OCI-LY7 (cell line): ENCODE measurements around the gene PHLDB1.

Source experiments
- CTCF ChIP-seq: fragments of 200-600 bp; sonication (generic); conservative IDR thresholded peaks from 2 replicates; pipeline ENCODE4 v1.5.1; 2014; ENCODE audit warnings: mild to moderate bottlenecking, antibody characterized with exemption, low read length, moderate library complexity, mixed read lengths
- EZH2phosphoT487 ChIP-seq: fragments of 200-600 bp; sonication (generic); IDR thresholded peaks from 2 replicates; pipeline ENCODE4 v1.6.1; 2018; ENCODE audit warnings: low read depth, borderline replicate concordance, mild to moderate bottlenecking, mixed run types, antibody characterized with exemption, low read length, moderate library complexity, mixed read lengths

- TF ChIP-seq CTCF: no peak
- TF ChIP-seq EZH2phosphoT487: no peak
These were observed 42.5 kb downstream of the PHLDB1 start for GRCh38 chr11:118649941-118650340.
